H1 (cell line): ENCODE results near the gene ACSL3. TPM values are rescaled to one million over a fixed set of nuclear protein-coding genes. Genes with fewer than 3 reads are reported as not detected.

Source experiments
- BRCA1 ChIP-seq: IDR thresholded peaks from 2 replicates; pipeline ENCODE4 v1.6.1; 2012; ENCODE audit warnings: low read depth, low read length, improper control_type of control experiment
- RXRA ChIP-seq: IDR thresholded peaks from 2 replicates; pipeline ENCODE4 v1.6.1; 2011; ENCODE audit warnings: low read depth, mild to moderate bottlenecking, low read length, moderate library complexity; ENCODE audit not compliant: insufficient read depth
- polyA plus RNA-seq, 7 experiments: library from polyadenylated mRNA; depleted of rRNA in 3 of 7; stranded (reverse) in 5 of 7; unstranded in 2 of 7; fragments of >200 nt in 5 of 7; fragments of 200-250 nt in 2 of 7; gene quantifications; 1 replicate in 5 of 7; 2 replicates in 1 of 7; 4 replicates in 1 of 7; pipeline versions ENCODE4 v1.2.1 to v1.2.3, GENCODE V29; 2011 to 2013; ENCODE audit warnings: missing spikeins in 2 of 7, mixed read lengths in 2 of 7
- total RNA-seq: library from RNA; stranded (reverse); fragmentation: NEBNext Ultra II Directional; extraction: Animal tissue kit (Norgen Biotek cat#: 25700); gene quantifications from 2 replicates; pipeline ENCODE4 v1.2.1, GENCODE V29; 2021

Gene ACSL3
- total and polyA plus RNA-seq, 2 of the 8 experiments (the other 6 are each of a cell fraction or from before 2014, with no cell fraction given) = 37.5 to 98.1 TPM

DNA sequence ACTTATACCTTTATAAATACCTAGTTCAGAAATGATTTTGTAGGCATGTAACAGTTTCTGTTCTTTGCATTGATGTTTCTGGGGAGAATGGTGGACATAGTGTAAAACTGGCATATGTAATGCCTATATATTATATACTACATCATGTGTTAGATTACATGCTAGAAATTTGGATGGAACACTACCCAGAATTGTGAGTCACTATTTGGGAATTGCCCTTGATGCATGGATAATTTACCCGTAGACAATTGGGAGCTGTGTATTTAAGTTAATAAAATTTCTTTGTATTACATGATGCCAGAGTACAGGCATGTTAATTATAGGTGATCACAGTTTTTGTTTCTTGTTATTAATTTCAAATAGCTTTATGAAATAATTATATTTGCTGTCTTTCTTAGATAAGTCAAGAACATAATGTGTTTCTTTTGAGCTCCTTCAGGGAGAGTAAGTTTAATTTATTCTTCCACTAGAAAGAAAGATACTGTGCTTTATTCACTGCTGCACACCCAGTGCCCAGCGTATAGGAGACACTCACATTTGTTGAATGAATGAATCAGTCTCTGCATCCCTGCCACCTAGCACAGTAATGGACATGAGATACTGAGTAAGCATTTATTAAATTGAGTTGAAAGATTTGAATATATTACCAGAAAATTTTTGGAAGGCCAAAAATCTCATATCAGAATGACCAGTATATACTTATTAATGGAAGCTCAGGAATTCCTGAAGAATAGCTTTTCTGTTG, 16.9 kb downstream of the ACSL3 start (continued):
- TF ChIP-seq RXRA (no peak), BRCA1 (no peak)
